B cell (primary cell): ENCODE measurements around the gene TOMM70. TPM values are rescaled to one million over a fixed set of nuclear protein-coding genes. Genes with fewer than 3 reads are reported as not detected.
A peak's percentile ranks its signal among the peaks of the same experiment; 100 is the strongest.

Source experiments
- ATAC-seq: fragments of 200-7000 bp; cut with Tn5 transposase; one replicate; pipeline ENCODE4 v1.10.0; 2021; ENCODE audit warnings: low read depth, mild to moderate bottlenecking, moderate number of reproducible peaks, moderate library complexity
- CTCF ChIA-PET: fragments of 350-600 bp; sonication (Branson Sonifier 250); formaldehyde crosslinking; loops from one replicate; lab custom pipeline; 2021; ENCODE audit warnings: antibody characterized with exemption, inconsistent platforms; lab: Charles Lee
- POLR2A ChIA-PET: fragments of 350-600 bp; sonication (Branson Sonifier 250); formaldehyde crosslinking; loops from one replicate; lab custom pipeline; 2021; ENCODE audit warnings: antibody characterized with exemption; lab: Charles Lee
- DNase-seq: peaks from one replicate; pipeline ENCODE4 v3.0.0; 2013
- H2AFZ ChIP-seq: 2 replicates; pipeline ENCODE4 v1.6.1; 2012; ENCODE audit warnings: mild to moderate bottlenecking, low read depth, low read length; ENCODE audit not compliant: insufficient read depth, poor library complexity, severe bottlenecking
- H3K27ac ChIP-seq, 2 donors: 1 replicate in 1 of 2; 2 replicates in 1 of 2; pipeline ENCODE4 v1.5.1; 2012 to 2013; ENCODE audit warnings: low read length in 2 of 2, mild to moderate bottlenecking in 2 of 2, moderate library complexity in 1 of 2
- H3K27me3 ChIP-seq, 4 experiments: fragments of 200-600 bp in 1 of 4; sonication (generic) in 1 of 4; replicated peaks in 1 of 4; 1 replicate in 2 of 4; 2 replicates in 2 of 4; pipeline versions ENCODE4 v1.6.1 to v1.7.0; 2013 to 2016; ENCODE audit warnings: low read length in 3 of 4, mild to moderate bottlenecking in 2 of 4, mixed read lengths in 1 of 4, moderate library complexity in 1 of 4; ENCODE audit not compliant: insufficient read depth in 4 of 4, control insufficient read depth in 3 of 4; ENCODE audit errors: control extremely low read depth in 1 of 4
- H3K36me3 ChIP-seq, 2 experiments: replicated peaks in 1 of 2; 1 replicate in 1 of 2; 2 replicates in 1 of 2; pipeline versions ENCODE4 v1.6.1 to v1.7.1; 2013; ENCODE audit warnings: low read length in 1 of 2; ENCODE audit not compliant: insufficient read depth in 2 of 2, control insufficient read depth in 1 of 2; ENCODE audit errors: control extremely low read depth in 1 of 2, extremely low read depth in 1 of 2
- H3K4me1 ChIP-seq, 2 donors: fragments of 200-600 bp in 1 of 2; sonication (generic) in 1 of 2; 1 replicate in 1 of 2; 2 replicates in 1 of 2; pipeline versions ENCODE4 v1.5.1 to v1.6.1; 2013 to 2017; ENCODE audit warnings: low read length in 2 of 2; ENCODE audit not compliant: control insufficient read depth in 2 of 2, insufficient read depth in 2 of 2
- H3K4me2 ChIP-seq: replicated peaks from 2 replicates; pipeline ENCODE3; 2012; ENCODE audit warnings: mild to moderate bottlenecking, low read depth, low read length; ENCODE audit not compliant: poor library complexity, severe bottlenecking
- H3K4me3 ChIP-seq, 5 experiments: fragments of 200-600 bp in 1 of 5; sonication (generic) in 1 of 5; 1 replicate in 3 of 5; 2 replicates in 2 of 5; pipeline versions ENCODE4 v1.5.1 to v1.7.0; 2011 to 2016; ENCODE audit warnings: low read length in 4 of 5, mild to moderate bottlenecking in 4 of 5, low read depth in 2 of 5, control low read depth in 1 of 5, moderate library complexity in 1 of 5; ENCODE audit not compliant: insufficient read depth in 1 of 5; ENCODE audit errors: control extremely low read depth in 1 of 5, extremely low read depth in 1 of 5
- H3K79me2 ChIP-seq: fragments of 200-600 bp; sonication (generic); one replicate; pipeline ENCODE4 v1.6.0; 2016; ENCODE audit warnings: low read length; ENCODE audit not compliant: control insufficient read depth, insufficient read depth
- H3K9ac ChIP-seq: fragments of 200-600 bp; sonication (generic); 2 replicates; pipeline ENCODE4 v1.6.1; 2017; ENCODE audit warnings: mild to moderate bottlenecking, low read length, moderate library complexity
- H3K9me3 ChIP-seq, 3 donors: one replicate each; pipeline versions ENCODE4 v1.6.1 to v1.7.1; 2013; ENCODE audit warnings: low read length in 2 of 3; ENCODE audit not compliant: control insufficient read depth in 2 of 3, insufficient read depth in 1 of 3; ENCODE audit errors: control extremely low read depth in 1 of 3
- H4K20me1 ChIP-seq: 2 replicates; pipeline ENCODE4 v1.6.0; 2012; ENCODE audit warnings: mild to moderate bottlenecking, low read length; ENCODE audit not compliant: insufficient read depth, control insufficient read depth, poor library complexity, severe bottlenecking
- H3K27ac Mint-ChIP-seq: one replicate; pipeline ENCODE4 v1.8.0; 2021; ENCODE audit warnings: mixed read lengths
- H3K27me3 Mint-ChIP-seq: one replicate; pipeline ENCODE4 v1.8.0; 2021; ENCODE audit warnings: mixed read lengths
- H3K4me1 Mint-ChIP-seq: one replicate; pipeline ENCODE4 v1.8.0; 2021; ENCODE audit warnings: mixed read lengths
- H3K4me3 Mint-ChIP-seq: one replicate; pipeline ENCODE4 v1.8.0; 2021; ENCODE audit warnings: mixed read lengths
- H3K9me3 Mint-ChIP-seq: one replicate; pipeline ENCODE4 v1.8.0; 2022; ENCODE audit warnings: mixed read lengths; ENCODE audit not compliant: insufficient read depth
- EZH2 ChIP-seq: IDR thresholded peaks from 2 replicates; pipeline ENCODE4 v1.6.1; 2012; ENCODE audit warnings: borderline replicate concordance, low read depth, mild to moderate bottlenecking, moderate library complexity, low read length; ENCODE audit not compliant: insufficient read depth, poor library complexity, severe bottlenecking
- WGBS: methylation state at CpG from one replicate; pipeline ENCODE4 v1.1.5; 2013; ENCODE audit warnings: missing lambda C conversion rate; ENCODE audit not compliant: insufficient coverage; 5-methylcytosine and 5-hydroxymethylcytosine counted together
- intact Hi-C: fragments of 100-400 bp; cut with micrococcal nuclease; formaldehyde crosslinking; loops from one replicate; pipeline ENCODE4 v1.10.0; 2022
- polyA plus RNA-seq: library from polyadenylated mRNA; depleted of rRNA; stranded (reverse); fragments of >200 nt; gene quantifications from 2 replicates; pipeline ENCODE4 v1.2.3, GENCODE V29; 2012
- total RNA-seq, 2 donors: library from RNA; stranded (reverse); fragments of 120-200 nt in 1 of 2; gene quantifications; 1 replicate in 1 of 2; 2 replicates in 1 of 2; pipeline versions ENCODE4 v1.2.3 to v1.2.4, GENCODE V29; 2013 to 2022
- TF ChIP-seq, protein P1 (sequence below): fragments of 200-600 bp; IDR thresholded peaks from one replicate; pipeline ENCODE4 v1.8.0; 2022; ENCODE audit warnings: antibody characterized with exemption, mild to moderate bottlenecking

The TOMM70 gene
- total and polyA plus RNA-seq, 2 donors (not counting 1 experiment from before 2014, with no cell fraction given) = 6.9 to 30.0 TPM

DNA sequence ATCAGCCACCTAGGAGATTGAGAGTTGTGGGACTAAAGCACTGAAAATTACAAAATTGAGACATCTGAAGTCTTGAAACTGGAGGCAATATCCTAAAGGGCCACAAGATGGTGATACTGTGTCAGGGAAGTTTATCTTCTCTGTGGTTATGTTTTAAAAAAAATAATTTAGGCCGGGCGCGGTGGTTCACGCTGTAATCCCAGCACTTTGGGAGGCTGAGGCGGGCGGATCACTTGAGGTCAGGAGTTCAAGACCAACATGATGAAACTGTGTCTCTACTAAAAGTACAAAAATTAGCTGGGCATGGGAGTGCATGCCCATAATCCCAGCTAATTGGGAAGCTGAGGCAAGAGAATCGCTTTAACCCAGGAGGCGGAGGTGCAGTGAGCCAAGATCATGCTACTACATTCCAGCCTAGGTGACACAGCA, 84.2 kb downstream of the TOMM70 start:
- no peak overlapping the region for H3K4me2 ChIP-seq
- no peaks in the 10 kb centered on the region for H3K79me2 ChIP-seq
- H3K36me3 ChIP-seq = peaks cover 14 to 17% of the 10 kb centered on the region in 2 experiments
- no peak overlapping the region for H3K27ac ChIP-seq
- Mint-ChIP-seq H3K27ac (no peak overlapping the region), H3K27me3 (no peaks in the 10 kb centered on the region), H3K4me3 (no peak overlapping the region), H3K9me3 (no peaks in the 10 kb centered on the region), H3K4me1 (no peaks in the 10 kb centered on the region)
- H3K4me3 ChIP-seq = no peak overlapping the region
- TF ChIP-seq, protein P1, sequence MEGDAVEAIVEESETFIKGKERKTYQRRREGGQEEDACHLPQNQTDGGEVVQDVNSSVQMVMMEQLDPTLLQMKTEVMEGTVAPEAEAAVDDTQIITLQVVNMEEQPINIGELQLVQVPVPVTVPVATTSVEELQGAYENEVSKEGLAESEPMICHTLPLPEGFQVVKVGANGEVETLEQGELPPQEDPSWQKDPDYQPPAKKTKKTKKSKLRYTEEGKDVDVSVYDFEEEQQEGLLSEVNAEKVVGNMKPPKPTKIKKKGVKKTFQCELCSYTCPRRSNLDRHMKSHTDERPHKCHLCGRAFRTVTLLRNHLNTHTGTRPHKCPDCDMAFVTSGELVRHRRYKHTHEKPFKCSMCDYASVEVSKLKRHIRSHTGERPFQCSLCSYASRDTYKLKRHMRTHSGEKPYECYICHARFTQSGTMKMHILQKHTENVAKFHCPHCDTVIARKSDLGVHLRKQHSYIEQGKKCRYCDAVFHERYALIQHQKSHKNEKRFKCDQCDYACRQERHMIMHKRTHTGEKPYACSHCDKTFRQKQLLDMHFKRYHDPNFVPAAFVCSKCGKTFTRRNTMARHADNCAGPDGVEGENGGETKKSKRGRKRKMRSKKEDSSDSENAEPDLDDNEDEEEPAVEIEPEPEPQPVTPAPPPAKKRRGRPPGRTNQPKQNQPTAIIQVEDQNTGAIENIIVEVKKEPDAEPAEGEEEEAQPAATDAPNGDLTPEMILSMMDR = peak; percentile 75
- no peak for TF ChIP-seq EZH2
- CTCF ChIA-PET = interaction anchor here (0.7 to 3.9 kb wide), 11 partner anchors 10 to 1499 kb away, joined by 3 to 46 read pairs (median 4); partner anchors contain the start of gene CMSS1
- DNase-seq (peak; percentile 62), ATAC-seq (peak; percentile 60)
- WGBS = 11% methylated on average over 6 of the region's 8 CpGs
- H3K27me3 ChIP-seq = no peaks in the 10 kb centered on the region
- intact Hi-C loops = loop anchor here (1.0 to 5.0 kb wide), 3 partner anchors 18 to 484 kb away; partner anchors contain the start of gene NIT2
- H3K9me3 ChIP-seq = no peaks in the 10 kb centered on the region
- H2AFZ ChIP-seq = no peak overlapping the region
- H3K4me1 ChIP-seq = peaks cover 0 to 5% of the 10 kb centered on the region in 2 donors
- no peak overlapping the region for H3K9ac ChIP-seq
- H4K20me1 ChIP-seq = no peaks in the 10 kb centered on the region
- POLR2A ChIA-PET = interaction anchor here (0.6 to 0.7 kb wide), 3 partner anchors 16 to 279 kb away, joined by 3 to 5 read pairs (median 4); no protein-coding TSS in a partner anchor

Other genes with a start within 250 kb of the TOMM70 start
- 36.5 and 48.5 TPM in 2 replicates for gene TBC1D23, start 140.1 kb downstream of the TOMM70 start, total RNA-seq
- 7.2 and 14.2 TPM in 2 replicates for gene TBC1D23, start 140.1 kb downstream of the TOMM70 start, polyA plus RNA-seq
- 34.4 and 36.5 TPM in 2 replicates for gene NIT2, start 66.3 kb downstream of the TOMM70 start, total RNA-seq
- gene NIT2, start 66.3 kb downstream of the TOMM70 start, polyA plus RNA-seq = 32.4 and 40.3 TPM in 2 replicates
- 1.6 and 1.9 TPM in 2 replicates for gene LNP1, start 450 bp upstream of the TOMM70 start, total RNA-seq
- gene LNP1, start 450 bp upstream of the TOMM70 start, polyA plus RNA-seq = 0.39 and 0.94 TPM in 2 replicates
- 0.15 and 0.20 TPM in 2 replicates for gene TMEM45A, start 91.5 kb upstream of the TOMM70 start, total RNA-seq
- 0.04 TPM in 1 of 2 replicates, not detected in the other for gene TMEM45A, start 91.5 kb upstream of the TOMM70 start, polyA plus RNA-seq
- gene ADGRG7, start 208.5 kb upstream of the TOMM70 start, total RNA-seq = not detected in 2 replicates
- gene ADGRG7, start 208.5 kb upstream of the TOMM70 start, polyA plus RNA-seq = not detected in 2 replicates